Panc1 (cell line): Measurements from ENCODE around the gene ERCC1. TPM values are rescaled to one million over a fixed set of nuclear protein-coding genes. Genes with fewer than 3 reads are reported as not detected.

Experiments used
- ATAC-seq: fragments of 200-7000 bp; cut with Tn5 transposase; 2 replicates; pipeline ENCODE4 v1.9.1; 2020; ENCODE audit warnings: mild to moderate bottlenecking, moderate library complexity
- BruUV-seq: library from RNA; stranded (reverse); fragments of 400-500 nt; replicated peaks from 2 replicates; lab custom pipeline; 2021; lab: Mats Ljungman, UMichigan
- CTCF ChIA-PET: fragments of 300-600 bp; sonication (Branson Sonifier 250); formaldehyde crosslinking; loops from one replicate; lab custom pipeline; 2022; ENCODE audit warnings: antibody characterized with exemption; lab: Charles Lee
- POLR2A ChIA-PET: fragments of 300-600 bp; sonication (Branson Sonifier 250); formaldehyde crosslinking; loops from one replicate; lab custom pipeline; 2022; ENCODE audit warnings: antibody characterized with exemption; lab: Charles Lee
- DNase-seq: peaks from one replicate; pipeline ENCODE4 v3.0.0-alpha.2; 2010; ENCODE audit warnings: low read depth, low spot score
- H3K27ac ChIP-seq: 2 replicates; pipeline ENCODE4 v1.5.1; 2011; ENCODE audit warnings: mild to moderate bottlenecking, low read length, inconsistent platforms
- H3K27me3 ChIP-seq: fragments of 200-500 bp; sonication (Bioruptor generic); 2 replicates; pipeline ENCODE4 v1.6.0; 2014; ENCODE audit warnings: low read length, inconsistent platforms; ENCODE audit not compliant: control insufficient read depth, insufficient read depth
- H3K36me3 ChIP-seq: fragments of 200-500 bp; sonication (Bioruptor generic); 2 replicates; pipeline ENCODE4 v1.5.1; 2014; ENCODE audit warnings: inconsistent platforms, mild to moderate bottlenecking, low read length, moderate library complexity; ENCODE audit not compliant: control insufficient read depth, insufficient read depth
- H3K4me1 ChIP-seq: 2 replicates; pipeline ENCODE4 v1.5.1; 2011; ENCODE audit warnings: inconsistent platforms, mild to moderate bottlenecking, low read length, moderate library complexity; ENCODE audit not compliant: control insufficient read depth, insufficient read depth
- H3K4me3 ChIP-seq, 2 experiments: 2 replicates each; pipeline ENCODE4 v1.5.1; 2011 to 2012; ENCODE audit warnings: low read depth in 2 of 2, low read length in 2 of 2, mild to moderate bottlenecking in 2 of 2, inconsistent platforms in 1 of 2, moderate library complexity in 1 of 2
- H3K9me3 ChIP-seq: fragments of 200-500 bp; sonication (Bioruptor generic); 2 replicates; pipeline ENCODE4 v1.5.1; 2014; ENCODE audit warnings: low read depth, mild to moderate bottlenecking, inconsistent platforms, low read length, moderate library complexity; ENCODE audit not compliant: control insufficient read depth, insufficient read depth
- CTCF ChIP-seq: fragments of 450-650 bp; IDR thresholded peaks from 2 replicates; pipeline ENCODE4 v1.5.1; 2017; ENCODE audit warnings: mild to moderate bottlenecking
- POLR2AphosphoS5 ChIP-seq: IDR thresholded peaks from 2 replicates; pipeline ENCODE4 v1.6.1; 2012; ENCODE audit warnings: mild to moderate bottlenecking, low read depth, low read length, moderate library complexity
- REST ChIP-seq, 2 experiments: IDR thresholded peaks; 2 replicates each; pipeline ENCODE4 v1.6.1; 2011 to 2012; ENCODE audit warnings: low read depth in 2 of 2, control low read depth in 1 of 2, low read length in 1 of 2, mild to moderate bottlenecking in 1 of 2, moderate library complexity in 1 of 2; ENCODE audit not compliant: insufficient read depth in 1 of 2
- SIN3A ChIP-seq: IDR thresholded peaks from 2 replicates; pipeline ENCODE4 v1.6.1; 2012; ENCODE audit warnings: low read depth, mild to moderate bottlenecking, low read length, moderate library complexity, borderline replicate concordance; ENCODE audit not compliant: insufficient read depth
- TCF7L2 ChIP-seq: IDR thresholded peaks from 2 replicates; pipeline ENCODE4 v1.6.1; 2011; ENCODE audit warnings: mild to moderate bottlenecking, low read depth, low read length, inconsistent platforms
- in situ Hi-C: cut with HindIII; loops from 2 replicates; pipeline ENCODE4 v1.10.0; 2016; ENCODE audit warnings: low sequenced_read_pairs, low pct_unique_long_range_greater_than_20kb
- intact Hi-C: fragments of 100-400 bp; cut with micrococcal nuclease; formaldehyde crosslinking; loops from one replicate; pipeline ENCODE4 v1.10.0; 2022; ENCODE audit not compliant: unreplicated experiment
- total RNA-seq: library from RNA; stranded (reverse); gene quantifications from one replicate; pipeline ENCODE4 v1.2.1, GENCODE V29; 2021; ENCODE audit not compliant: unreplicated experiment

ERCC1 gene
- total RNA-seq, 1 experiment from 2014 or later, result 80.3 TPM

- POLR2A ChIA-PET, result no interaction called here
- intact Hi-C loops (no loop called here), in situ Hi-C loops (no loop called here)
- Histone ChIP-seq H3K36me3 (peaks cover 5% of the 10 kb centered on the region), H3K4me1 (peaks cover 9% of the 10 kb centered on the region), H3K27ac (no peak overlapping the region), H3K9me3 (no peaks in the 10 kb centered on the region), H3K4me3 (no peak overlapping the region), H3K27me3 (no peaks in the 10 kb centered on the region)
- no peak for ATAC-seq
- no TSS peak for BruUV-seq
- DNase-seq, result no peak
- TF ChIP-seq CTCF (no peak), TCF7L2 (no peak), SIN3A (no peak), REST (IDR thresholded peaks at IDR 0.05; ENCODE audit: insufficient read depth in 1 of 2, low read depth in 2 of 2, low read length in 1 of 2) (no peak), POLR2AphosphoS5 (no peak)
- CTCF ChIA-PET, result no interaction called here
Measured at GRCh38 chr19:45420356-45420755, 3.4 kb downstream of the ERCC1 start.

GRCh38 chr19:45419895-45420294 lies 3.8 kb downstream of the ERCC1 start:
- Histone ChIP-seq H3K27me3 (no peaks in the 10 kb centered on the region), H3K9me3 (no peaks in the 10 kb centered on the region), H3K27ac (no peak overlapping the region), H3K36me3 (peaks cover 5% of the 10 kb centered on the region), H3K4me3 (no peak overlapping the region), H3K4me1 (peaks cover 7% of the 10 kb centered on the region; the same call in 1 of the 2 replicates)
- intact Hi-C loops, result no loop called here
- no TSS peak for BruUV-seq
- in situ Hi-C loops, result no loop called here
- ChIA-PET POLR2A (no interaction called here), CTCF (no interaction called here)
- ATAC-seq (no peak), DNase-seq (no peak)
- TF ChIP-seq CTCF (no peak), REST (IDR thresholded peaks at IDR 0.05; ENCODE audit: insufficient read depth in 1 of 2, low read depth in 2 of 2, low read length in 1 of 2) (no peak), SIN3A (no peak), POLR2AphosphoS5 (no peak), TCF7L2 (no peak)
